ENCODE results near the gene PDGFB.

DNA sequence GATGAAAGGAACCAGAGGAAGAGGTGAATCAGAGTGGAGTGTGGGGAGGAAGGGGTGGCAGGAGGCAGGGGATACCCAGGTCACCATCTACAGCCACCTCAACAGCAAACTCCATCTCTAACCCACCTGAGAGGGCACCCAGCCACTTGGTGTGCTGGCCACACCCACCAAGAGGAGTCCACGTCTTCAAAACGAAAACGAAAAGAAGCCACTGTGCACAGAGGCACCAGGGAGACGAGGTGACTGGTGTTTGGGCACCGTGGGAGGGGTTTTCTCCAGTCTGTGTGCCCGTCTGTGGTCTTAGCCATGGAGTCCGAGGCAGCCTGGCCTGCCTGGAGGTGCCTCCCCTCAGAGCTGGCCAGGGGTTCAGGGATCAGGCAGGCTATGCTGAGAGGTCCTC, 20.2 kb downstream of the PDGFB start:
- TF ChIP-seq, protein P1, sequence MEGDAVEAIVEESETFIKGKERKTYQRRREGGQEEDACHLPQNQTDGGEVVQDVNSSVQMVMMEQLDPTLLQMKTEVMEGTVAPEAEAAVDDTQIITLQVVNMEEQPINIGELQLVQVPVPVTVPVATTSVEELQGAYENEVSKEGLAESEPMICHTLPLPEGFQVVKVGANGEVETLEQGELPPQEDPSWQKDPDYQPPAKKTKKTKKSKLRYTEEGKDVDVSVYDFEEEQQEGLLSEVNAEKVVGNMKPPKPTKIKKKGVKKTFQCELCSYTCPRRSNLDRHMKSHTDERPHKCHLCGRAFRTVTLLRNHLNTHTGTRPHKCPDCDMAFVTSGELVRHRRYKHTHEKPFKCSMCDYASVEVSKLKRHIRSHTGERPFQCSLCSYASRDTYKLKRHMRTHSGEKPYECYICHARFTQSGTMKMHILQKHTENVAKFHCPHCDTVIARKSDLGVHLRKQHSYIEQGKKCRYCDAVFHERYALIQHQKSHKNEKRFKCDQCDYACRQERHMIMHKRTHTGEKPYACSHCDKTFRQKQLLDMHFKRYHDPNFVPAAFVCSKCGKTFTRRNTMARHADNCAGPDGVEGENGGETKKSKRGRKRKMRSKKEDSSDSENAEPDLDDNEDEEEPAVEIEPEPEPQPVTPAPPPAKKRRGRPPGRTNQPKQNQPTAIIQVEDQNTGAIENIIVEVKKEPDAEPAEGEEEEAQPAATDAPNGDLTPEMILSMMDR (IDR thresholded peaks at IDR 0.05): no peak
- TF ChIP-seq POLR2AphosphoS5 (IDR thresholded peaks at IDR 0.05) (no peak), POLR2A (IDR thresholded peaks at IDR 0.05) (no peak)

All from prostate gland (tissue), 2 donors.